ENCODE data around the gene IPO9.

IPO9 gene

GRCh38 chr1:201874672-201875071 lies 45.7 kb downstream of the IPO9 start:
- Mint-ChIP-seq H3K27me3 (no peaks in the 10 kb centered on the region), H3K4me1 (no peaks in the 10 kb centered on the region), H3K4me3 (no peak overlapping the region), H3K36me3 (ENCODE audit: insufficient read depth) (peaks cover 43% of the 10 kb centered on the region), H3K9me3 (no peaks in the 10 kb centered on the region), H3K27ac (ENCODE audit: low read depth) (no peak overlapping the region)
- DNase-seq (ENCODE audit: low spot score in 2 of 2) (no peak), ATAC-seq (replicated peaks; ENCODE audit: extremely low read depth, poor library complexity, severe bottlenecking) (no peak)

GRCh38 chr1:201876148-201876818 lies 47.3 kb downstream of the IPO9 start:
- peaks cover 30% of the 10 kb centered on the region for H3K36me3 Mint-ChIP-seq (ENCODE audit: insufficient read depth)

GRCh38 chr1:201877877-201878401 lies 49.0 kb downstream of the IPO9 start:
- Mint-ChIP-seq H3K4me3 (no peak overlapping the region), H3K4me1 (no peaks in the 10 kb centered on the region), H3K36me3 (ENCODE audit: insufficient read depth) (peaks cover 14% of the 10 kb centered on the region), H3K27ac (ENCODE audit: low read depth) (no peak overlapping the region), H3K27me3 (no peaks in the 10 kb centered on the region), H3K9me3 (no peaks in the 10 kb centered on the region)
- DNase-seq (ENCODE audit: low spot score in 2 of 2) (no peak), ATAC-seq (replicated peaks; ENCODE audit: extremely low read depth, poor library complexity, severe bottlenecking) (no peak)

More at GRCh38 chr1:201876148-201876818, 47.3 kb downstream of the IPO9 start:
- H3K4me3 Mint-ChIP-seq = no peak overlapping the region
- DNase-seq (ENCODE audit: low spot score in 2 of 2) (no peak), ATAC-seq (replicated peaks; ENCODE audit: extremely low read depth, poor library complexity, severe bottlenecking) (no peak)
- H3K27me3 Mint-ChIP-seq = no peaks in the 10 kb centered on the region
- H3K9me3 Mint-ChIP-seq = no peaks in the 10 kb centered on the region
- no peaks in the 10 kb centered on the region for H3K4me1 Mint-ChIP-seq
- H3K27ac Mint-ChIP-seq (ENCODE audit: low read depth) = no peak overlapping the region

- Mint-ChIP-seq H3K36me3 (ENCODE audit: insufficient read depth) (peaks cover 4% of the 10 kb centered on the region), H3K9me3 (no peaks in the 10 kb centered on the region), H3K4me1 (no peaks in the 10 kb centered on the region), H3K27me3 (no peaks in the 10 kb centered on the region), H3K27ac (ENCODE audit: low read depth) (no peak overlapping the region), H3K4me3 (no peak overlapping the region)
- DNase-seq (ENCODE audit: low spot score in 2 of 2) (no peak), ATAC-seq (replicated peaks; ENCODE audit: extremely low read depth, poor library complexity, severe bottlenecking) (no peak)
Observed at GRCh38 chr1:201880928-201881571, 52.1 kb downstream of the IPO9 start.

- peaks cover 4% of the 10 kb centered on the region for H3K27me3 Mint-ChIP-seq
- DNase-seq (ENCODE audit: low spot score in 2 of 2) = no peak
- no peak for ATAC-seq (replicated peaks; ENCODE audit: extremely low read depth, poor library complexity, severe bottlenecking)
- no peaks in the 10 kb centered on the region for H3K4me1 Mint-ChIP-seq
- no peak overlapping the region for H3K27ac Mint-ChIP-seq (ENCODE audit: low read depth)
- H3K4me3 Mint-ChIP-seq = no peak overlapping the region
- H3K36me3 Mint-ChIP-seq (ENCODE audit: insufficient read depth) = no peaks in the 10 kb centered on the region
- no peaks in the 10 kb centered on the region for H3K9me3 Mint-ChIP-seq
Observed at GRCh38 chr1:201881617-201882016, 52.7 kb downstream of the IPO9 start.

- no peak overlapping the region for H3K27ac Mint-ChIP-seq (ENCODE audit: low read depth)
- no peaks in the 10 kb centered on the region for H3K4me1 Mint-ChIP-seq
- H3K9me3 Mint-ChIP-seq = no peaks in the 10 kb centered on the region
- H3K27me3 Mint-ChIP-seq = peaks cover 15% of the 10 kb centered on the region
- no peak for DNase-seq (ENCODE audit: low spot score in 2 of 2)
- ATAC-seq (replicated peaks; ENCODE audit: extremely low read depth, poor library complexity, severe bottlenecking) = peak; percentile 49
- no peak overlapping the region for H3K4me3 Mint-ChIP-seq
- no peaks in the 10 kb centered on the region for H3K36me3 Mint-ChIP-seq (ENCODE audit: insufficient read depth)
Observed at GRCh38 chr1:201882665-201883132, 53.7 kb downstream of the IPO9 start.

- Mint-ChIP-seq H3K4me1 (no peaks in the 10 kb centered on the region), H3K36me3 (ENCODE audit: insufficient read depth) (no peaks in the 10 kb centered on the region), H3K9me3 (no peaks in the 10 kb centered on the region), H3K27me3 (peaks cover 21% of the 10 kb centered on the region), H3K4me3 (no peak overlapping the region), H3K27ac (ENCODE audit: low read depth) (no peak overlapping the region)
- ATAC-seq (replicated peaks; ENCODE audit: extremely low read depth, poor library complexity, severe bottlenecking) = no peak
- no peak for DNase-seq (ENCODE audit: low spot score in 2 of 2)
Observed at GRCh38 chr1:201883266-201883665, 54.3 kb downstream of the IPO9 start.

- DNase-seq (ENCODE audit: low spot score in 2 of 2) (no peak), ATAC-seq (replicated peaks; ENCODE audit: extremely low read depth, poor library complexity, severe bottlenecking) (no peak)
- no peak overlapping the region for H3K4me3 Mint-ChIP-seq
- H3K27ac Mint-ChIP-seq (ENCODE audit: low read depth) = no peak overlapping the region
- no peaks in the 10 kb centered on the region for H3K36me3 Mint-ChIP-seq (ENCODE audit: insufficient read depth)
- no peaks in the 10 kb centered on the region for H3K4me1 Mint-ChIP-seq
- H3K27me3 Mint-ChIP-seq = peaks cover 22% of the 10 kb centered on the region
- H3K9me3 Mint-ChIP-seq = no peaks in the 10 kb centered on the region
Observed at GRCh38 chr1:201883786-201884185, 54.8 kb downstream of the IPO9 start.

GRCh38 chr1:201884425-201884824 lies 55.5 kb downstream of the IPO9 start:
- Mint-ChIP-seq H3K27ac (ENCODE audit: low read depth) (no peak overlapping the region), H3K27me3 (peaks cover 26% of the 10 kb centered on the region)

GRCh38 chr1:201885531-201886075 lies 56.6 kb downstream of the IPO9 start:
- Mint-ChIP-seq H3K27ac (ENCODE audit: low read depth) (no peak overlapping the region), H3K4me1 (peaks cover 6% of the 10 kb centered on the region), H3K36me3 (ENCODE audit: insufficient read depth) (peaks cover 2% of the 10 kb centered on the region), H3K27me3 (peaks cover 38% of the 10 kb centered on the region), H3K4me3 (no peak overlapping the region), H3K9me3 (no peaks in the 10 kb centered on the region)
- no peak for ATAC-seq (replicated peaks; ENCODE audit: extremely low read depth, poor library complexity, severe bottlenecking)
- DNase-seq (ENCODE audit: low spot score in 2 of 2) = no peak

More at GRCh38 chr1:201884425-201884824, 55.5 kb downstream of the IPO9 start:
- H3K36me3 Mint-ChIP-seq (ENCODE audit: insufficient read depth) = no peaks in the 10 kb centered on the region
- DNase-seq (ENCODE audit: low spot score in 2 of 2) (no peak), ATAC-seq (replicated peaks; ENCODE audit: extremely low read depth, poor library complexity, severe bottlenecking) (no peak)
- no peak overlapping the region for H3K4me3 Mint-ChIP-seq
- no peaks in the 10 kb centered on the region for H3K9me3 Mint-ChIP-seq
- H3K4me1 Mint-ChIP-seq = peaks cover 2% of the 10 kb centered on the region

- Mint-ChIP-seq H3K27ac (ENCODE audit: low read depth) (no peak overlapping the region), H3K9me3 (no peaks in the 10 kb centered on the region), H3K36me3 (ENCODE audit: insufficient read depth) (peaks cover 2% of the 10 kb centered on the region), H3K4me3 (no peak overlapping the region), H3K27me3 (peaks cover 45% of the 10 kb centered on the region), H3K4me1 (peaks cover 6% of the 10 kb centered on the region)
- ATAC-seq (replicated peaks; ENCODE audit: extremely low read depth, poor library complexity, severe bottlenecking) (no peak), DNase-seq (ENCODE audit: low spot score in 2 of 2) (no peak)
Observed at GRCh38 chr1:201886103-201886885, 57.3 kb downstream of the IPO9 start.

GRCh38 chr1:201887116-201887866 lies 58.3 kb downstream of the IPO9 start:
- Mint-ChIP-seq H3K27ac (ENCODE audit: low read depth) (peak overlapping the region; percentile 11), H3K27me3 (peaks cover 55% of the 10 kb centered on the region)

More at GRCh38 chr1:201887116-201887866, 58.3 kb downstream of the IPO9 start:
- H3K4me3 Mint-ChIP-seq = no peak overlapping the region
- peaks cover 6% of the 10 kb centered on the region for H3K4me1 Mint-ChIP-seq
- H3K36me3 Mint-ChIP-seq (ENCODE audit: insufficient read depth) = peaks cover 2% of the 10 kb centered on the region
- no peaks in the 10 kb centered on the region for H3K9me3 Mint-ChIP-seq
- ATAC-seq (replicated peaks; ENCODE audit: extremely low read depth, poor library complexity, severe bottlenecking) (no peak), DNase-seq (ENCODE audit: low spot score in 2 of 2) (no peak)

Measured in central memory CD8-positive, alpha-beta T cell (primary cell).